Endothelial cell of umbilical vein (primary cell): ENCODE results near the gene HDHD2. TPM values are rescaled to one million over a fixed set of nuclear protein-coding genes. Genes with fewer than 3 reads are reported as not detected.

Experiments used
- BruUV-seq: library from RNA; stranded (reverse); fragments of 400-500 nt; replicated peaks from 2 replicates; lab custom pipeline; 2021; lab: Mats Ljungman, UMichigan
- CTCF ChIA-PET: fragments of 300-600, 350-600 bp; sonication (Branson Sonifier 250); formaldehyde crosslinking; loops from one replicate; lab custom pipeline; 2021; ENCODE audit warnings: antibody characterized with exemption, inconsistent platforms; lab: Charles Lee
- POLR2A ChIA-PET: fragments of 300-600, 350-600 bp; sonication (Branson Sonifier 250); formaldehyde crosslinking; loops from one replicate; lab custom pipeline; 2021; ENCODE audit warnings: antibody characterized with exemption, inconsistent platforms; lab: Charles Lee
- DNase-seq: peaks from one replicate; pipeline ENCODE4 v3.0.0-alpha.2; 2011; ENCODE audit warnings: low read depth, low spot score
- FAIRE-seq: peaks from 2 replicates; lab custom pipeline; 2011; peaks lifted over from hg19 to GRCh38; lab: Jason Lieb, UNC
- H2AFZ ChIP-seq: 2 replicates; pipeline ENCODE4 v1.6.0; 2012; ENCODE audit warnings: low read depth, low read length, control low read depth, inconsistent platforms
- H3K27ac ChIP-seq: 2 replicates; pipeline ENCODE4 v1.5.1; 2011; ENCODE audit warnings: low read depth, mild to moderate bottlenecking, control low read depth, low read length, moderate library complexity; ENCODE audit not compliant: insufficient read depth
- H3K27me3 ChIP-seq, 2 experiments: 2 replicates each; pipeline versions ENCODE4 v1.6.0 to v1.6.1; 2011; ENCODE audit warnings: low read length in 2 of 2, mixed read lengths in 1 of 2; ENCODE audit not compliant: control insufficient read depth in 2 of 2, insufficient read depth in 2 of 2
- H3K36me3 ChIP-seq, 2 experiments: 2 replicates in 1 of 2; 3 replicates in 1 of 2; pipeline ENCODE4 v1.5.1; 2011; ENCODE audit warnings: low read length in 2 of 2, mild to moderate bottlenecking in 1 of 2, moderate library complexity in 1 of 2; ENCODE audit not compliant: control insufficient read depth in 2 of 2, insufficient read depth in 2 of 2; ENCODE audit errors: extremely low read depth in 1 of 2
- H3K4me1 ChIP-seq: 3 replicates; pipeline ENCODE4 v1.5.1; 2011; ENCODE audit warnings: mild to moderate bottlenecking, low read length; ENCODE audit not compliant: control insufficient read depth, insufficient read depth; ENCODE audit errors: extremely low read depth
- H3K4me2 ChIP-seq: 2 replicates; pipeline ENCODE4 v1.6.1; 2011; ENCODE audit warnings: low read length, control low read depth, mixed read lengths; ENCODE audit not compliant: insufficient read depth
- H3K4me3 ChIP-seq, 3 experiments: fragments of 200-600 bp in 1 of 3; sonication (generic), shearing (Covaris generic) in 1 of 3; replicated peaks in 1 of 3; 2 replicates each; pipeline ENCODE4 v1.5.1; 2011 to 2016; ENCODE audit warnings: control low read depth in 3 of 3, low read length in 3 of 3, mild to moderate bottlenecking in 2 of 3, inconsistent platforms in 1 of 3, low read depth in 1 of 3, moderate library complexity in 1 of 3; ENCODE audit not compliant: insufficient read depth in 1 of 3
- H3K79me2 ChIP-seq: 2 replicates; pipeline ENCODE4 v1.6.0; 2012; ENCODE audit warnings: low read length, inconsistent platforms; ENCODE audit not compliant: control insufficient read depth, insufficient read depth
- H3K9ac ChIP-seq: replicated peaks from 2 replicates; pipeline ENCODE3; 2011; ENCODE audit warnings: low read length, control low read depth; ENCODE audit not compliant: insufficient read depth; ENCODE audit errors: extremely low read depth
- H3K9me1 ChIP-seq: replicated peaks from 3 replicates; pipeline ENCODE4 v1.6.0; 2011; ENCODE audit warnings: mild to moderate bottlenecking, low read length; ENCODE audit not compliant: control insufficient read depth, insufficient read depth; ENCODE audit errors: extremely low read depth
- H3K9me3 ChIP-seq: replicated peaks from 2 replicates; pipeline ENCODE4 v1.5.1; 2012; ENCODE audit warnings: low read length, inconsistent platforms; ENCODE audit not compliant: control insufficient read depth, insufficient read depth
- H4K20me1 ChIP-seq: replicated peaks from 2 replicates; pipeline ENCODE3; 2011; ENCODE audit warnings: mild to moderate bottlenecking, low read length; ENCODE audit not compliant: control insufficient read depth, insufficient read depth; ENCODE audit errors: extremely low read depth
- CTCF ChIP-seq, 2 donors: IDR thresholded peaks; 1 replicate in 1 of 2; 2 replicates in 1 of 2; pipeline ENCODE4 v1.5.1; 2011; ENCODE audit warnings: low read length in 2 of 2, mild to moderate bottlenecking in 2 of 2, moderate library complexity in 2 of 2, control low read depth in 1 of 2, inconsistent platforms in 1 of 2, low read depth in 1 of 2; ENCODE audit not compliant: insufficient read depth in 1 of 2; ENCODE audit errors: extremely low read depth in 1 of 2
- EZH2 ChIP-seq: IDR thresholded peaks from 2 replicates; pipeline ENCODE4 v1.6.1; 2012; ENCODE audit warnings: borderline replicate concordance, low read depth, mild to moderate bottlenecking, moderate library complexity, low read length, inconsistent platforms; ENCODE audit not compliant: severe bottlenecking
- FOS ChIP-seq: IDR thresholded peaks from 2 replicates; pipeline ENCODE4 v1.6.1; 2011; ENCODE audit warnings: mild to moderate bottlenecking, low read length, moderate library complexity, borderline replicate concordance; ENCODE audit not compliant: insufficient read depth
- GATA2 ChIP-seq: IDR thresholded peaks from 2 replicates; pipeline ENCODE4 v1.7.0; 2011; ENCODE audit warnings: low read depth, mild to moderate bottlenecking, moderate library complexity, mixed read lengths, low read length; ENCODE audit not compliant: insufficient read length, insufficient read depth
- JUN ChIP-seq: IDR thresholded peaks from 2 replicates; pipeline ENCODE4 v1.6.1; 2011; ENCODE audit warnings: borderline replicate concordance, low read depth; ENCODE audit not compliant: insufficient read length, insufficient read depth
- MYC ChIP-seq: IDR thresholded peaks from one replicate; pipeline ENCODE4 v1.6.1; 2011; ENCODE audit warnings: mild to moderate bottlenecking, low read depth, low read length
- POLR2A ChIP-seq: IDR thresholded peaks from 2 replicates; pipeline ENCODE4 v1.6.1; 2012; ENCODE audit warnings: low read depth, mild to moderate bottlenecking, control low read depth, low read length
- POLR2AphosphoS5 ChIP-seq: IDR thresholded peaks from 2 replicates; pipeline ENCODE4 v1.6.1; 2012; ENCODE audit warnings: low read depth, mild to moderate bottlenecking, control low read depth, low read length, moderate library complexity; ENCODE audit not compliant: insufficient read depth
- dilution Hi-C: fragments of 300-500 bp; cut with MboI; formaldehyde crosslinking; loops from one replicate; pipeline ENCODE4 v1.15.0; 2019; ENCODE audit warnings: low sequenced_read_pairs; ENCODE audit not compliant: extremely low pct_ligation_motif_present
- intact Hi-C: fragments of 100-400 bp; cut with micrococcal nuclease; formaldehyde crosslinking; loops from one replicate; pipeline ENCODE4 v1.10.0; 2022
- polyA plus RNA-seq, 4 experiments: library from polyadenylated mRNA; depleted of rRNA in 3 of 4; stranded (reverse) in 3 of 4; unstranded in 1 of 4; fragments of >200 nt; gene quantifications; 2 replicates each; pipeline versions ENCODE4 v1.2.1 to v1.2.3, GENCODE V29; 2011 to 2012; ENCODE audit warnings: missing spikeins in 1 of 4
- total RNA-seq: library from RNA; stranded (reverse); gene quantifications from 2 replicates; pipeline ENCODE4 v1.2.3, GENCODE V29; 2021
- TF ChIP-seq, protein P1 (sequence below): IDR thresholded peaks from 2 replicates; pipeline ENCODE4 v1.6.1; 2011; ENCODE audit not compliant: insufficient read depth, insufficient read length

HDHD2 gene
- total and polyA plus RNA-seq, 2 donors (not counting 3 experiments of a cell fraction or from before 2014, with no cell fraction given): 3.5 to 18.7 TPM

DNA sequence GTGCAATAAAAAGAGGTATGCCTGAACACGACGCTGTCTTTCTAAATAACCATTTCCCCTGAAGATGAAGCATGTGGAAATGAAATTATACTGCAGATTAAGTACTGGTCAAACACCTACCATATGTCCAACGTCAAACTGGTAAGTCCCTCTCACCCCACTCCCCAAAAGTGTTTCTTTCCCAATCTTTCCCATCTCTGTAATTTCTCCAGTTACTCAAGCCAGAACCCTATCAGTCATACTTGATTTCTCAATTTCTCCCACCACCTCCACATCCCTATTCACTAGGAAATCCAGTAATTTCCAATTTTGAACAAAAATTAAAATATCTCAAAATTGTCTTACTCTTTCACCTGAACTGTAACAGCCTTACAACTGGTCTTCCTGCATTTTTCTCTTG lies 29.2 kb downstream of the HDHD2 start:
- H3K27ac ChIP-seq: no peak overlapping the region
- H3K9me1 ChIP-seq: no peaks in the 10 kb centered on the region
- H3K27me3 ChIP-seq: no peaks in the 10 kb centered on the region
- no peaks in the 10 kb centered on the region for H3K4me1 ChIP-seq
- H4K20me1 ChIP-seq: no peaks in the 10 kb centered on the region
- intact Hi-C loops (no loop called here), dilution Hi-C loops (no loop called here)
- ChIA-PET POLR2A (no interaction called here), CTCF (no interaction called here)
- FAIRE-seq (no peak), DNase-seq (no peak)
- no peak overlapping the region for H3K9ac ChIP-seq
- BruUV-seq: no TSS peak
- TF ChIP-seq CTCF (IDR thresholded peaks at IDR 0.05; ENCODE audit: extremely low read depth in 1 of 2, insufficient read depth in 1 of 2, low read depth in 1 of 2, low read length in 2 of 2): no peak
- no peak for TF ChIP-seq MYC
- no peak for TF ChIP-seq EZH2
- TF ChIP-seq POLR2A: no peak
- TF ChIP-seq JUN: no peak
- no peak for TF ChIP-seq POLR2AphosphoS5
- no peak for TF ChIP-seq GATA2
- no peak for TF ChIP-seq FOS
- TF ChIP-seq, protein P1, sequence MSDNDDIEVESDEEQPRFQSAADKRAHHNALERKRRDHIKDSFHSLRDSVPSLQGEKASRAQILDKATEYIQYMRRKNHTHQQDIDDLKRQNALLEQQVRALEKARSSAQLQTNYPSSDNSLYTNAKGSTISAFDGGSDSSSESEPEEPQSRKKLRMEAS: no peak
- no peaks in the 10 kb centered on the region for H3K79me2 ChIP-seq
- no peaks in the 10 kb centered on the region for H3K9me3 ChIP-seq
- H3K4me3 ChIP-seq: no peak overlapping the region
- H2AFZ ChIP-seq: no peak overlapping the region
- H3K4me2 ChIP-seq: no peak overlapping the region
- no peaks in the 10 kb centered on the region for H3K36me3 ChIP-seq
